ENCODE results near the gene SMCR8.
A peak's percentile ranks its signal among the peaks of the same experiment; 100 is the strongest.
"Not testable (repeated sequence)": the region's sequence is repeated elsewhere in the genome, so short reads cannot be mapped to it uniquely, and the experiment has no call there.

SMCR8 gene, protein sequence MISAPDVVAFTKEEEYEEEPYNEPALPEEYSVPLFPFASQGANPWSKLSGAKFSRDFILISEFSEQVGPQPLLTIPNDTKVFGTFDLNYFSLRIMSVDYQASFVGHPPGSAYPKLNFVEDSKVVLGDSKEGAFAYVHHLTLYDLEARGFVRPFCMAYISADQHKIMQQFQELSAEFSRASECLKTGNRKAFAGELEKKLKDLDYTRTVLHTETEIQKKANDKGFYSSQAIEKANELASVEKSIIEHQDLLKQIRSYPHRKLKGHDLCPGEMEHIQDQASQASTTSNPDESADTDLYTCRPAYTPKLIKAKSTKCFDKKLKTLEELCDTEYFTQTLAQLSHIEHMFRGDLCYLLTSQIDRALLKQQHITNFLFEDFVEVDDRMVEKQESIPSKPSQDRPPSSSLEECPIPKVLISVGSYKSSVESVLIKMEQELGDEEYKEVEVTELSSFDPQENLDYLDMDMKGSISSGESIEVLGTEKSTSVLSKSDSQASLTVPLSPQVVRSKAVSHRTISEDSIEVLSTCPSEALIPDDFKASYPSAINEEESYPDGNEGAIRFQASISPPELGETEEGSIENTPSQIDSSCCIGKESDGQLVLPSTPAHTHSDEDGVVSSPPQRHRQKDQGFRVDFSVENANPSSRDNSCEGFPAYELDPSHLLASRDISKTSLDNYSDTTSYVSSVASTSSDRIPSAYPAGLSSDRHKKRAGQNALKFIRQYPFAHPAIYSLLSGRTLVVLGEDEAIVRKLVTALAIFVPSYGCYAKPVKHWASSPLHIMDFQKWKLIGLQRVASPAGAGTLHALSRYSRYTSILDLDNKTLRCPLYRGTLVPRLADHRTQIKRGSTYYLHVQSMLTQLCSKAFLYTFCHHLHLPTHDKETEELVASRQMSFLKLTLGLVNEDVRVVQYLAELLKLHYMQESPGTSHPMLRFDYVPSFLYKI

DNA sequence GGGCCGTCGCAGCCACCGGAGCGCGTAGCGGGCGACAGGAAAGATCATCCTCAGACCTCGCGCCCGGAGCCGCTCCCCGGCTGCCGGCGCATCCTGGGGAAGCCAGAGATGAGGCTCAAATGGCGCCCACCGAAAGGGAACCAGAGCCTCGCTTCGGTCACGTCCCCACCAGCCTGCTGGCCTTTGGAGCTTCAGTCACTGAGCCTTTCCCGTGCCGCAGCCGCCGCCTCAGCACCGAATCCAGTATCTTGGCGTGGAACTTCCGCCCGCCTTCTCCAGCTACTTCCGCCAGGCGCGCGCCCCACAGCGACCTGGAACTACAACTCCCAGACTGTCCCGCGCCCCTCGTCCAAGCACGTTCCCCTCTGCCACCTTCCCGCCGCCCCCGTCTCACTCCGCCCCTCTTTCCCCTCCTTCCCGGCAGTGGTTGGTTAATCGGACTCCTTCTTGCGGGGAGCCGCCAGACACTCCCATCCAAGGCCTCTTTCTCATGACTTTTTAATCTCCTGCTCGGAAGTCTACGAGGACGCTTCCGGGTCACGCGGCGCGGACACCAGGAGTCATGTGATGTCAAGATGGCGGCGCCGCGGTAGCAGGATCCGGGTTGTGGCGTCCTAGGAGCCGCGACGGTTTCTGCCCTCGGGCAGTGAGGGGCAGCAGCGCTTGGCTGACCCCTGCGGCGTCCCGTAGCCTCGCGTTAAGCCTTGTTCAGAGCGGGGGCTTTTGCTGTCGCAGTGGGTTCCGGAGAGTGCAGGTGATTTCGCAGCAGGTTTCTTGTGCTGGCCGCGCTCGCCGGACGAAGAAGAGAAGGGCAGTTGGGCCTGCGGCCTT is at the start of gene SMCR8, which contains the start of gene TOP3A:
Gene SMCR8, plus strand, starts transcription at position 563 of the 831 bp plus-strand sequence. CDS start 497 bp downstream, outside the sequence.
Gene TOP3A, minus strand, starts transcription at position 264 of the 831 bp plus-strand sequence. Its CDS starts 216 bp downstream, at position 48.
- DNase-seq (ENCODE audit: low spot score) = peak; percentile 86

DNA sequence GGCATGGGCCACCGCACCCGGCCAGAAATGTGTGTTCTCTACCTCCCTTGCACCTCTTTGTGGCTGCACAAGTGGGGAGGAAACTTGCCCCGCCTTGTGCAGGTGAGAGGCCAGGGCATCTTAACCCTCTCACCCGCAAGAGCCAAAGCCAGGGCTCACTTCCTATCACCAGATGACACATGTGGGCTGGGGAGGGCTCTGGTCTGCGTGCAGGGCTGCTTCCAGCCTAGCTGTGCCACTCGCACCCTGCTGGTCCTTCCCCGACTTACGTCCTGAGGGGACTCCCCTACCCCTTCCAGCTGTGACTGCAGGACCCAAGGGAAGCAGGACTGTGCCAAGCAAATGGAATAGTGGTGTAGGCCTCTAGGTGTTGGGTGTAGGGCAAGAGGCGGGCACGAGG is 47.7 kb upstream of the SMCR8 start:
- DNase-seq (ENCODE audit: low spot score) = no peak

GRCh38 chr17:18267927-18268711 is 47.0 kb upstream of the SMCR8 start:
- DNase-seq (ENCODE audit: low spot score) = no peak

DNA sequence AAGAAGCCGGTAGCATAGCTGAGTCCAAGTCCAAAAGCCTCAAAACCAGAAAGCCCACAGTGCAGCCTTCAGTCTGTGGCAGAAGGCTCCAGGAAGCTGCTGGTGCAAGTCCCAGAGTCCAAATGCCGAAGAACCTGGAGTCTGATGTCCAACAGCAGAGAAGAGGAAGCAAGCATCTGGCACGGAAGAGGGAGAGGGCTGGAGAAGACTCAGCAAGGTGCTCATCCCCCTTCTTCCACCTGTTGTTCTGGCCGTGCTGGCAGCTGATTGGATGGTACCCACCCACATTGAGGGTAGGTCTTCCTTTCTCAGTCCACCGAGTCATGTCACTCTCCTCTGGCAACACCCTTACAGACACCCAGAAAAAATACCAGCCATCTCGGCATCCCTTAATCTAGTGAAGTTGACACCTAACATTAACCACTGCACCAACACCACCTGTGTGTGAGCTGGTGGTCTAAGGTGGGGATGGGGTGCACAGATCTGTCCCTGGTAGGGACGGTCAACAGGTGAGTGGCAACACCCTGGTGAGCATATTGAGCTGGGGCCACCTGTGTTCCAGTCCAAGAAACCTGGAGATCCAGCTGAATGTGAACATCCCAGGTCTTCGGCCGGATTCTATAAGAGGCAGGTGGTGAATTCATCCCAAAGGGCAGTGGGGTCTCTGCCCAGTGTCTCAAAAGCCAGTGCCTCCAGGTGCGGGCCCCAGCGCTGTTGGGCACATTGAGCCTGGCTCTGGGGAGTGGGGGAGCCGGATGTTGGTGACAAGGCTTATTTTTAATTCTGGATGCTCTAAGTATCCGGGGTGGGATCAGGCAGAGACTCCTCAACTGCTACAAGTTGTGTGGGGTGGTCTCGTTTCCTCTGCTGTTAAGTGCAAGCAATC is 44.8 kb upstream of the SMCR8 start:
- DNase-seq (ENCODE audit: low spot score) = no peak

DNA sequence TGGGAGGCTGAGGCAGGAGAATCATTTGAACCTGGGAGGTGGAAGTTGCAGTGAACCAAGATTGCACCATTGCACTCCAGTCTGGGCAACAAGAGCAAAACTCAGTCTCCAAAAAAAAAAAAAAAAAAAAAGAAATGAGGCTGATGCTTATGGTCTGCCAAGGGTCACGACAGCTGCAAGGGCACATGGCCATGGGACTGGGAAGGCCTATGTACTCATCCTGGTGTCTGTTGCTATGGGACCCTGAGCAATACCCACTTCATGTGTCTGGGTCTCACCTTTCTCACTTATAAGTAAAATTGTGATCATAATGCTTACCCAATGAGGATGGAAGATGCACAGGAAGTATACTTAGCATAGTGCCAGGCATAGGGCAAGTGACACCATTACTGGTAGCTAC is 38.0 kb upstream of the SMCR8 start:
- no peak for DNase-seq (ENCODE audit: low spot score)

DNA sequence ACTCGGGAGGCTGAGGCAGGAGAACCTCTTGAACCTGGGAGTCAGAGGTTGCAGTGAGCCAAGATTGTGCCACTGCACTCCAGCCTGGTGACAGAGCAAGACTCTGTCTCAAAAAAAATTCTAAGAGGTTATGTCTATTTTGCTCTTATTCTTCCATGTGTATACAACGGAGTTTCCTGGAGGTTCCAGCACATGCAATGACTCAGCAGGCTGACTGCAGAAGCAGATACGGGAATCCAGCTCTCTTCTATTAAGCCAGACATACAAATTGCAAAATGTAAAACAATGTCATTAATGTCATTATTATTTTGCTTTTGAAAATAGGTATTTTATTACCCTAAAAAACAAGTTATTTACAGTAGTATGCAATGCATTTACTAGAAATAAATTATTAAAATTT is 36.2 kb upstream of the SMCR8 start:
- DNase-seq (ENCODE audit: low spot score) = no peak

GRCh38 chr17:18280249-18280648 is 34.8 kb upstream of the SMCR8 start:
- no peak for DNase-seq (ENCODE audit: low spot score)

DNA sequence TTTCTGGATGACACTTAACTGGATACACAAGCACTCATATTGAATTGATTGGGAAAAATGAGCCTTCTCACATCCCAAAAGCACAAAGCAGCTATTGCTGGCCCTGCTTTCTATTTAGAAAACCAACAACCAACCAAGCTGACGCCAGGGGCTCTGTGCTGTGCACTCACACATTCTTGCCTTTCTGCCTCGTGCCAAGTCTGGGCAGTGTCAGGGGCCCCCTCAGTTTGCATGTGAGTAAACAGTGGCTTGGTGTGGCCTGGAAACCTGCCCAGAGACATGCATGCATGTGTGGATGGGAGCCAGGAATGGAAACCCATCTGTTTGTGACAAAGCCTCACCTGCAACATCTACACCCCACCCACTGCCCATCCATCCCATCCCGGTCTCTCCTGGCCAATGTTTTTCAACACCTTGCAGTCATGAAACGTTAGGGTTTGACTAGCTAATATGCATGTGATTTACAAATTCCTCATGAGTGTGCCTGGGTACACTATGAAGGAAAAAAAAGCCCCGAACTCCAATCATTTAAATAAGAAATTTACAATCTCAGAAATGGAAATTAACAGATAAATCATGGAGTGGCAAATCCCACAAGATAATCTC is 34.2 kb upstream of the SMCR8 start:
- no peak for DNase-seq (ENCODE audit: low spot score)

DNA sequence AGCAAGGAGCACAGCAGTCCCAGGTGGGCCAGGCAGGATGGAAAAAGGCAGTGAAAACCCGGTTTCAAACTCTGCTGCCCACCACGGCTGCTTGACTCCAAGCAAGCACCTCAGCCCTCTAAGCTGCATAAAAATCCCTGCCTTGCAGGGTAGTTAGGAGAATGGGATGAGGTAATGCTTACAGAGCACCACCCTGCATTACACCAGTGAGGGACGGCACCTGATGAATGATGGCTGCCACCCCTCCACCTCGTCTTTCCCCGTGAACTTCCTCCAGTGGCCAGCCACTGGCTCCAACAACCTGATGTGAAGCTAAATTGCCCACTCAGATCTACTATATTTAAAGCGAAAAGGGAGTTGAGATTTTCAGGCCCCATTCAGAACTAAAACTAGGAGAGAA is 33.3 kb upstream of the SMCR8 start:
- DNase-seq (ENCODE audit: low spot score) = no peak

DNA sequence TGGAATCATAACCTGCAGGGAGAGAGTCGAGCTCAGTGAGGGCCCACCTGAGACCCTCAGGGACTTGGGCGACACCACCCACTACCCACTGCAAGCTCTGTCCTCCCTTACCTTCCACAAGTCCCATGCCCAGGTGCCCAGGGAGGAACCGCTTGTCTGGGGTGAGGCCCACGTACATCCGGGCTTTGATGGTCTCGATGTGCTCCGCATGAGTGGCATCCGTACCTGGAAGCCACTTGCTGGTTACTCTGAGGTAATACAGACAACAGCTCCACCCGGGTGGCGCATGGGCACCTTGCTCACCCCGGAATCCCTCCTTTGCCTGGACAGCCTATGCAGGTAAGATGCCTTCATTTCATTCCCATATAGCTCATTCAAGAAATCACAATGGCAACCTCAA is 29.8 kb upstream of the SMCR8 start:
- no peak for DNase-seq (ENCODE audit: low spot score)

DNA sequence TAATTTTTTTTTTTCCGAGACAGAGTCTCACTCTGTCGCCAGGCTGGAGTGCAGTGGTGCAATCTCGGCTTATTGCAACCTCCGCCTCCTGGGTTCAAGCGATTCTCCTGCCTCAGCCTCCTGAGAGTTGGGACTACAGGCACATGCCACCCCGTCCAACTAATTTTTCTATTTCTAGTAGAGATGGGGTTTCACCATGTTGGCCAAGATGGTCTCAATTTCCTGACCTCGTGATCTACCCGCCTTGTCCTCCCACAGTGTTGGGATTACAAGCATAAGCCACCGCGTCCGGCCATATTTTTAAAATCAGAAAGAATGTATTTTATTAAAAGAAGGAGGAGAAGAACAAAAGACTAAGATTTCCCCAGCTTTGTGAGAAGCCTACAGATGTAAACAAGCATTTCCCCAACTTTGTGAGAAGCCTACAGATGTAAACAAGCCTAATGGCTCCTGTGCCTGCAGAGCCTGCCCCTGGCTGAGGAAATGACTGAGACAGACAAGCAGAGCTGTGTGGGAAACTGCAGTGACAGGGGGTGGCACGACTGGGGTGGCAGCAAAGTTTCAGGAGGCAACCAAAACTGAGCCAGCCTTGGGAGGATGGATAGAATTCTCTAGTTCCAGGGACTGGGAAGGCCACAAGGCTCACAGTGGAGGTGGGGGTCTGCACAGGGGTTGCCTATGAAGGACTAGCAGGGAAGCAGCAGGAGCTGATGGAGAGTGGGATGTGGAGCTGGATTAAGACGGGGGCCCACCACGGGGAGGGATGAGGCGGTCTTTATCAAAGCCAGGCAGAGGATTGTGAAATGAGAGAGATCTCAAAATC is 23.2 kb upstream of the SMCR8 start:
- no peak for DNase-seq (ENCODE audit: low spot score)

GRCh38 chr17:18298061-18298460 is 17.0 kb upstream of the SMCR8 start:
- not testable (repeated sequence) for DNase-seq (ENCODE audit: low spot score)

DNA sequence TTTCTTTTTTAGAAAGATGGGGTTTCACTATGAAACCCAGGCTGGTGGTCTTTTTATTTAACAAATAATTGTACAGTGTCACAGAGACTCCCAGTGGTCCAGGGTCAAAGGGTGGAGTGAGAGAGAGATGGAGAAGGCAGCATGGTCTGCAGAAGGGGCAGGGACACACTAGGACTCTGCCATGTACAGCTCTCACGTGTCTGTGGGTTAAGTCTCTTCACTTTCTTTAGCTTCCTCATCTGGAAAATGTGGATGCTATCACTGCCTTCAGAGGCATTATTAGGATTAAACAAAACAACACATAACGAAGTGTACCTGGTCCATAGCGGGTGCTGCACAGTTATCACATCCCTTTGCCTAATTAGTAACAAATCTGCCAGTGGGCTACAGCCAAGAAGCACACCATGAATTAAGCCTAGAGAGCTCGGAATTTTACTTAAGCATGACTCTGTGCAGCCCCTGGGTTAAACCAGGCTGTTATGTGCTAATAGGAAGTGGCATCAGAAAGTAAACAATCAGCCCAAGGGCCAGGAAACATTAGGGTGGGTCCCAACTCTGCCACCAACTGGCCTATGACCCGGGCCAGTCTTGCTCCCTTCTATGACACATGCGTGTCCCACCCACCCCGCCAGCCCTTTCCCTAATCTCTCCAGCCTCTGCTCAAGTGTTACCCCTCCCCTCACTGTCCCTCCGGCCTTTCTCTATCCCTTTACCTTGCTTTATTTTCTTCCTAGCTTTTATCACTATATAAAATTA is 14.2 kb upstream of the SMCR8 start:
- no peak for DNase-seq (ENCODE audit: low spot score)

DNA sequence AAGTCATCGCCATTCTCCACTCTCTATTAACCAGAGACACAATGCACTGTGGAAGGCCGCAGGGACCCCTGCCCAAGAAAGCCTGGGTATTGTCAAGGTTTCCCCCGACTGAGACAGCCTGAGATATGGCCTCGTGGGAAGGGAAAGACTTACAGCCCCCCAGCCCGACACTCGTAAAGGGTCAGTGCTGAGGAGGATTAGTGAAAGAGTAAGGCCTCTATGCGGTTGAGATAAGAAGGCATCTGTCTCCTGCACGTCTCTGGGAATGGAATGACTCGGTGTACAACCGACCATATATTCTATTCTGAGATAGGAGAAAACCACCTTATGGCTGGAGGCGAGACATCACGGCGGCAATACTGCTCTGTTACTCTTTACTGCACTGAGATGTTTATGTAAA is 11.9 kb upstream of the SMCR8 start:
- not testable (repeated sequence) for DNase-seq (ENCODE audit: low spot score)

DNA sequence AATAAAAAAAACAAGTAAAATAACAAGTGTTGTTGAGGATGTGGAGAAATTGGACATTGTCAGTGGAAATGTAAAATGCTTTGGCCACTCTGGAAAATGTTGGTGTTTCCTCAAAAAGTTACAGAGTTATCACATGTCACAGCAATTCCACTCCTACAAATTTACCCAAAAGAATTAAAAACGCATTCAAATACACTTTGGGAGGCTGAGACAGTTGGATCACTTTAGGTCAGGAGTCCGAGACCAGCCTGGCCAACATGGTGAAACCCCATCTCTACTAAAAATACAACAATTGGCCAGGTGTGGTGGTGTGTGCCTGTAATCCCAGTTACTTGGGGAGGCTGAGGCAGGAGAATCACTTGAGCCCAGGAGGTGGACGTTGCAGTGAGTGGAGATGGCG is 5.9 kb upstream of the SMCR8 start:
- DNase-seq (ENCODE audit: low spot score) = no peak

GRCh38 chr17:18314059-18314730 is 898 bp upstream of the SMCR8 start:
- no peak for DNase-seq (ENCODE audit: low spot score)

DNA sequence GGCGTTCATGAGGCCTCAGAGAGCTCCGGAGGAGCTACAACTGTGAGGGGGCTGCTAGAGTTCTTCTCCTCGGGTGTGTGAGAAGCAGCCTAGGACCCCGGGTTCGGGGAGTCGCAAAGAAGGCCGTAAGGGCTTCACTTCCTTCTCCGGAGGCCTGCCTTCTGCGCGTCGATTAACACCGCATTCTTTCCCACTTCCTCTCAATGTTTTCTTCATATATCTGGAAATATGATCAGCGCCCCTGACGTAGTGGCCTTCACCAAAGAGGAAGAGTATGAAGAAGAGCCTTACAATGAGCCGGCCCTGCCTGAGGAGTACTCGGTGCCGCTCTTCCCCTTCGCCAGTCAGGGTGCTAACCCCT is 449 bp downstream of the SMCR8 start:
- DNase-seq (ENCODE audit: low spot score) = no peak

DNA sequence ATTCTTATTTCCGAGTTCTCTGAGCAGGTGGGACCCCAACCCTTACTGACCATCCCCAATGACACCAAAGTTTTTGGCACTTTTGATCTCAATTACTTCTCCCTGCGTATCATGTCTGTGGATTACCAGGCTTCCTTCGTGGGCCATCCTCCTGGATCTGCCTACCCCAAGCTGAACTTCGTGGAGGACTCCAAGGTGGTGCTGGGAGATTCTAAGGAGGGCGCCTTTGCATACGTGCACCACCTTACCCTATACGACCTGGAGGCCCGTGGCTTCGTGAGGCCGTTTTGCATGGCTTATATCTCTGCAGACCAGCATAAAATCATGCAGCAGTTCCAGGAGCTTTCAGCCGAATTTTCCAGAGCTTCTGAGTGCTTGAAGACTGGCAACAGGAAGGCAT is 868 bp downstream of the SMCR8 start:
- no peak for DNase-seq (ENCODE audit: low spot score)

All from D341Med (cell line).